Stimulated activated naive B cell treated with anti-CD40 and anti-IgM and Interleukin-4, amounts not matched to agents 10 μg/mL and 1 μg/mL and 100 μg/mL, for 72 hours (primary cell): ENCODE data around the gene PSMC3.

Experiments used
- ATAC-seq, 2 donors: fragments of 150-1000 bp; cut with Tn5 transposase; replicated peaks; 2 replicates each; pipeline ENCODE4 v1.10.0; 2021; ENCODE audit warnings: moderate library complexity in 1 of 2
- DNase-seq: peaks from one replicate; pipeline ENCODE4 v3.0.0; 2021
- H3K27ac Mint-ChIP-seq: one replicate; pipeline ENCODE4 v1.8.0; 2022; ENCODE audit warnings: mild to moderate bottlenecking, mixed read lengths
- H3K27me3 Mint-ChIP-seq, 2 donors: one replicate each; pipeline ENCODE4 v1.8.0; 2022; ENCODE audit warnings: mixed read lengths in 2 of 2
- H3K36me3 Mint-ChIP-seq, 2 donors: one replicate each; pipeline ENCODE4 v1.8.0; 2022; ENCODE audit warnings: mixed read lengths in 2 of 2, mild to moderate bottlenecking in 1 of 2
- H3K4me1 Mint-ChIP-seq, 2 donors: one replicate each; pipeline ENCODE4 v1.8.0; 2022; ENCODE audit warnings: mixed read lengths in 2 of 2, mild to moderate bottlenecking in 1 of 2
- H3K4me3 Mint-ChIP-seq, 2 donors: one replicate each; pipeline ENCODE4 v1.8.0; 2022; ENCODE audit warnings: mild to moderate bottlenecking in 2 of 2, mixed read lengths in 2 of 2, moderate library complexity in 1 of 2
- H3K9me3 Mint-ChIP-seq, 2 donors: one replicate each; pipeline ENCODE4 v1.8.0; 2022; ENCODE audit warnings: mixed read lengths in 2 of 2, mild to moderate bottlenecking in 1 of 2

PSMC3 gene

DNA sequence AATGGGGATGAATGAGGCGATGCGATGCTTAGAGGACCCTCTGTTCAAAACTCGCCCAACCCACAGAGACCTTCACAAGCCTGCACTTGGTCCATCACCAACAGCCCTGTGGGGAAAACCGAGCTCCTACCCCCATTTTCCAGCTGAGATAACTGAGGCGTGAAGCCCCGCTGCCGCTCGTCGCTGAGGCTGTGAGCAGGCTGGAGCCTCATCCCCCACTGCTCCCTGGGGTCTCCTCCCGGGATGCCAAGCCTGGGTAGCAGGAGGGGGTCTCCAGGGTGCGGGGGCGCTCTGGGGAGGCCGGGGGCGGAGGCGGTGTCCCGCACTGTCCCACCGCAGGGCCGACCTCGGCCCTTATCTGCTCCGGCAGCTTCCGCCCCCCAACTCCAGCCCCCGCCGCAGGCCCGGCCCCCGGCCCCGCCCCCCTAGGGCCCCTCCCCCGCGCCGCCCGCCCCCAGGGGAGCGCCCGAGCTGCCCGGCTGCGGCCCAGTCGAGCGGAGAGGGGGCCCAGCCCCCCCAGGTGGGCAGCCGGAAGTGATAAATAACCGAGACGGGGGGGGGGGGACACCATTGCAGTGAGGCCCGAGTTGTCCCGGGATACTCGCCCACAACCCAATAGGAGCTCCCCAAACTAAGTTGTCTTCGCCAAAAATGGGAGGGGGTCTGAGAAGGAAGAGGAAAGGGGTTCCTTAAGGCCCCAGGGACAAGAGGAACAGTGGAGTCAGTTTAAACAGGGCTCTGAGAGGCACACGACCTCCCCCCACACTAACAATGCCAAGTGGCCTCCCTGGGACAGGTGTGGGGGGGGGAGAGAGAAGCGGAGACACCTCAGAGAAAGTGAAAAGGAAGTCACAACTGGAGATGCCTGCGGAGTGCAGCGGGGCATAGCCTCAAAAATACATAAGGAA, 26.1 kb downstream of the PSMC3 start:
- Mint-ChIP-seq H3K4me3 (peak overlapping the region; percentile 78 to 86), H3K4me1 (peaks cover 39 to 59% of the 10 kb centered on the region in 2 donors), H3K27ac (peak overlapping the region; percentile 96), H3K9me3 (no peaks in the 10 kb centered on the region), H3K27me3 (no peaks in the 10 kb centered on the region), H3K36me3 (no peaks in the 10 kb centered on the region)
- ATAC-seq: peak; percentile 64 to 73
- DNase-seq: no peak

DNA sequence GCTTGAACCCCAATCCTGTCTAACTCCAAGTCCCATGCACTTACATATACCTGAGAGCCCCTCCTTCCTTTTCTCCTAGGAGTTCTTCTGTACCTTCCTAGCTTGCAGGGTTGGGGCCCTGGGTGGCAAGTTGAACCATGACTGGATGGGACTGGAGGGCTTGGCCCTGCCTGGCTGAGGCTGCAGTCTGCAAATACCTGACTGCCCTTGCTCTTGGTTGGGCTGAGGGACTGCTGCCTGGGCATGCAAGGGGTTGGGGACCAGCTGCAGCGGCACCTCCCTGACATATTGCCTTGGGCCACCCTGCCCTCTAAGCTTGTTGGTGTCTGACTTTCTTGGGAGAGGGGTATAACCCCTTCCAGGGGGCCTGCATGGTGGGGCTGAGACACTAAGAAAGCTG, 27.7 kb downstream of the PSMC3 start:
- ATAC-seq: no peak
- H3K27ac Mint-ChIP-seq: peak overlapping the region; percentile 73
- H3K4me1 Mint-ChIP-seq: peaks cover 44 to 74% of the 10 kb centered on the region in 2 donors
- no peaks in the 10 kb centered on the region for H3K27me3 Mint-ChIP-seq
- H3K36me3 Mint-ChIP-seq: no peaks in the 10 kb centered on the region
- H3K4me3 Mint-ChIP-seq: peak overlapping the region; percentile 44 to 56
- DNase-seq: no peak
- H3K9me3 Mint-ChIP-seq: no peaks in the 10 kb centered on the region

DNA sequence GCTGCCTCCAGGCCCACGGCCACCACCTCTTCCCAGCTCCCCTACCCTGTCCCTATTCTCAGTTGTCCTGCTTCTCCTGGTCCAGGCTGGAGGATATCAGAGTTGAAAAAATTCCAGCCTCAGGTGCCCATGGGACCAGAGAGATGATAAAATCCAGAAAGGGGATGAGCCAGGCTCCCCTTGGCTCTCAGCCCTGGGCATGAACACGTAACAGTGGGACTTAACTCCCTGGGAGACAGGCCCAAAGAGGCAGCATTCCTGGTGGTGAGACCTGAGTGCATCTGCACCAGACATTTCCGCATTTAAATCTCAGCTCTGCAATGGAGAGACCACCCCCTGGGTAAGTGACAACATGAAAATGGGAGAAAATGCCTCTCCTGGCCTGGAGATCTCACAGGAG, 28.2 kb downstream of the PSMC3 start:
- no peaks in the 10 kb centered on the region for H3K27me3 Mint-ChIP-seq
- H3K36me3 Mint-ChIP-seq: no peaks in the 10 kb centered on the region
- peaks cover 47 to 74% of the 10 kb centered on the region in 2 donors for H3K4me1 Mint-ChIP-seq
- DNase-seq: no peak
- no peaks in the 10 kb centered on the region for H3K9me3 Mint-ChIP-seq
- no peak overlapping the region for H3K4me3 Mint-ChIP-seq
- no peak for ATAC-seq
- H3K27ac Mint-ChIP-seq: peak overlapping the region; percentile 59

DNA sequence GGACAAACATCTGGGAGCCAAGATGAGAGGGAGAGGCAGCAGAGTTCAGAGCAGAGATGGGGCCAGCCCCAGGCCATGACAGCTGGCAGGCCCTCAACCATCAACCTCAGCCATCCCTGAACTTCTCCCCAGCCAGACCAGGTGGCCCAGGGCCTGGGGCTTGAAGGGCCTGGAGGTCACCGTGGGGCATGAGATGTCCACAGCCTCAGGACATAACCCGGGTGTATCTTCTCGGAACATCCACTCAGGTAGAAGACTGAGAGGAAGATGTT, 30.3 kb downstream of the PSMC3 start:
- Mint-ChIP-seq H3K27ac (peak overlapping the region; percentile 98), H3K36me3 (no peaks in the 10 kb centered on the region), H3K9me3 (no peaks in the 10 kb centered on the region), H3K27me3 (no peaks in the 10 kb centered on the region), H3K4me3 (no peak overlapping the region), H3K4me1 (peaks cover 53 to 81% of the 10 kb centered on the region in 2 donors)
- ATAC-seq: no peak
- DNase-seq: no peak

DNA sequence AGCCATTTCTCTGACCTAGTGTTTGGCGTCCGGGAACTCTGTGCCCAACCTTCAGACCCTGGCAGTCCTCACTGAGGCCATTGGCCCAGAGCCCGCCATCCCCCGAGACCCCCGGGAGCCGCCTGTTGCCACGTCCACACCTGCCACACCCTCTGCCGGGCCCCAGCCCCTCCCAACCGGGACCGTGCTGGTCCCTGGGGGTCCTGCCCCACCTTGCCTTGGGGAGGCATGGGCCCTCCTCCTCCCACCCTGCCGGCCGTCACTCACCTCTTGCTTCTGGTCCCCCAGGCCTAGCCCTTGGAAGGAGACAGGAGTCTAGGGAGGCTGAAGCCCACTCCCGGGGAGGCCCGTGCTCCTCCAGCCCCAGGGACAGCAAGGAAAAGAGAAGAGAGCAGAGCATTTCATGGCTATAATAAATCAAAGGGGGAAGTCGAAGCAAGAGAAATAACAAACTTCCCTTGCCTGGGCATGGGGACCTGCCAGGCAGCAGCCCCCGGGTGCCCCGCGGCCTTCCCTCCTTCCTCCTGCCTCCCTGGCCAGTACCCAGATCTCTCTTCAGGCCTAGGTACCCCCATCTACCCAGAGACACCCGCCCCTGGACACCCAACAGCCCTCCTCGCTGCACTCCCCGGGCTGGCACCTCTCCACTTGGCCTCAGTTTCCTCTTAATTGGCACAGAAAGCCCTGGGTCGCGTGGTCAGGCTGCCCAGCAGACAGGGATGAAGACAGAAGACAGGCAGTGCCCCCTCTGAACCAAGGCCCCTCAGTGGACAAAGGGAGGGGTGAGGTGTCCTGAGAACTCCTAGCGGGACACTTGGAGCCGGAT, 30.8 kb downstream of the PSMC3 start:
- ATAC-seq (peak; percentile 2 to 10), DNase-seq (no peak)
- Mint-ChIP-seq H3K4me1 (peaks cover 51 to 81% of the 10 kb centered on the region in 2 donors), H3K27ac (peak overlapping the region; percentile 98), H3K27me3 (no peaks in the 10 kb centered on the region), H3K36me3 (no peaks in the 10 kb centered on the region), H3K4me3 (peak overlapping the region; percentile 78 to 80), H3K9me3 (no peaks in the 10 kb centered on the region)

DNA sequence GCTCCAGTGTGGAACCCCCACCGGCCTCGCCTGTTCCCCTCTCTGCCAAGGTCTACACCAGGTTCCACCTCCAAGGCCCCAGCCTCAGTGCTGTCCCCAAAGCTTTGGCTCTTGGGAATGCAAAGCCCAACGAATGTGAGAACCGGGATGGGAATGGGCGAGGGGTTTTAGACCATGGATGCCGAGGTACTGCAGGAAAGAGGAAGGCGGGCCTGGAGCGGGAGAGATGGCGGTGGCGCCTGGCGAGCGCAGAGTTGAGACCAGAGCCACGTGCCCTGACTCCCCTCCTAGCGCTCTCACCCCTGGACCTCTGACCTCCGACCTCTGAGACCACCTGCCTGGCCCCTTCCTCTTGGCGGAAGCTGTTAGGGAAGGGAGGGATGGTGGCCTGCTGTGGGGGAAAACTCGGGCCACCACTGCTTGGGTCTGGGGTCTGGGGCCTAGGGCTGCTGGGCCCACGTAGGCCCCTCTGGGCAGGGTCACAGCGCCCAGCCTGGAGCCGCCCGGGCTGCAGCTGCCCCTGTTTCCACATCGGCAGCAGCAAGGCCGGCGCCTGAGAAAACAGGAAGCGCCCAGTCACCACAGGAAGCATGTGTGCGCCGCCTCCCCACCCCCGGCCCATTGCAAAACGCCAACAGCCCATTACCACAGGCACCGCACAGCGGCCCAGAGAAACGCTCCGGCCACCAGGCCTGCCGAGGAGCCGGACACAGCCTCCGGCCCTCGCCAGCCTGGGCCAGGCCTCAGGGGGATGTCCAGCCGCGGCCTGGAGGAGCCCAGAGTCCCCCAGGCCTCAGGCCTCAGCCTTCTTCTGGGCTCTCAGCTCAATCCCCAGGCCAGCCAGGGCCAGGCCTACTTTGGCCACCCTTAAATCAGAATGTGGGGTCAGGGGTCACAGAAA, 31.7 kb downstream of the PSMC3 start:
- DNase-seq: peak; percentile 45
- H3K27ac Mint-ChIP-seq: peak overlapping the region; percentile 98
- H3K36me3 Mint-ChIP-seq: no peaks in the 10 kb centered on the region
- peak overlapping the region; percentile 78 to 80 for H3K4me3 Mint-ChIP-seq
- H3K27me3 Mint-ChIP-seq: no peaks in the 10 kb centered on the region
- H3K4me1 Mint-ChIP-seq: peaks cover 52 to 80% of the 10 kb centered on the region in 2 donors
- ATAC-seq: peak; percentile 77 to 79
- no peaks in the 10 kb centered on the region for H3K9me3 Mint-ChIP-seq

DNA sequence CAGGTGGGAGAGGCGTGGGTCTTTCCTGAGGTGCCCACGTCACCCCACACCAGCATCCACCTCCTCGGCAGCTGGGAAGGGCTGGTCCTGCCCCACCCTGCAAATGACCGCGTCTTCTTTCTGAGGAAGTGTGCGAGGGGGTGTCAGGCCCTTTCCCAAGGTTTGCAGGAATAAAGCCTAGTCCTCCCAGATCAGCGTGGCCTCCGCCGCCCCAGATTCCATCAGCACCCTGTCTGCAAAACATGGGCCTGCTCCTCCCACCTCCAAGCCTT, 32.3 kb downstream of the PSMC3 start:
- Mint-ChIP-seq H3K4me3 (peak overlapping the region; percentile 78 to 80), H3K4me1 (peaks cover 51 to 82% of the 10 kb centered on the region in 2 donors), H3K27ac (peak overlapping the region; percentile 98), H3K9me3 (no peaks in the 10 kb centered on the region), H3K36me3 (no peaks in the 10 kb centered on the region), H3K27me3 (no peaks in the 10 kb centered on the region)
- no peak for DNase-seq
- ATAC-seq: no peak

DNA sequence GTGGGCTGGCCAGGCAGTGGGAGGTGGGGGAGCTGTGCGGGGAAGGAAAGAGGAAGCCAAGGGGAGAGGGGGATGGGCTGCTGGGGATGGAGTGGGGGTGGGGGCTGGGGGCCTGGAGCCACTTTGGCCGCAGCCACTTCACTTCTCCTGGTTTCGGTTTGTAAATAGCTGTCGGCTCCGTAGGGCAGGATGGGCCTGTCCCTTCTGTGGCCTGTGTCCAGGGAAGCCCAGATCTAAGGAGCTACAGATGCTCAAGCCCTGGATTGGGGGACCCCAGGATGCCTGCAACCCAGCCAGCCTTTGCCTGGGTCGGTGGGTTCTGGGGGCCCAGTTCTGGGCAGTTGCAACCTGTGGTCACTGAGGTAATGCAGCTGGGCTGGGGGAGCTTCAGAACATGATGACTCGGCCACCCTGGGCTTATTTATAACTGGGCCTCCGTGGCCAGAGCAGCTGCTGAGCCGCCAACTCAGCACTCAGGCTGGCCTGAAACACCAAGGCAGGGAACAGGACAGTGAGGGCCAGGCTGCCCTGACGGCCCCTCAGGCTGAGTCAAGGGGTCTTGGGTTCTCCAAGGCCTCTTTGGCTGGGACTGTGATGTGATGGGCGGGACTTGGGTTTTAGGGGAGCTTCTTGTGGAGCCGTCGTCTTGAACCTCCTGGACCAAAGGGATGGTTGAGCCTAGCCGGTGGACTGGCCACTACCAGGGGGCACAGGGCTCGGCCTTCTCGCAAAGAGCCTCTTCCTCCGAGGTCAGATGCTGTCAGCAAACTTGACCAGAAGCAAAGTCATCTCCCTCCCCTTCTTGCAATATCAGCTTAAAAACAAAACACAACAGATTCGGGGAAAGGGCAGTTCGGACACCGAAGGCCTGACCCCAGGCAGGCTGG, 32.8 kb downstream of the PSMC3 start:
- Mint-ChIP-seq H3K27me3 (no peaks in the 10 kb centered on the region), H3K4me1 (peaks cover 50 to 84% of the 10 kb centered on the region in 2 donors), H3K36me3 (no peaks in the 10 kb centered on the region), H3K4me3 (peak overlapping the region; percentile 25 to 60), H3K9me3 (no peaks in the 10 kb centered on the region), H3K27ac (peak overlapping the region; percentile 98)
- ATAC-seq: peak; percentile 10 to 14
- DNase-seq: no peak

DNA sequence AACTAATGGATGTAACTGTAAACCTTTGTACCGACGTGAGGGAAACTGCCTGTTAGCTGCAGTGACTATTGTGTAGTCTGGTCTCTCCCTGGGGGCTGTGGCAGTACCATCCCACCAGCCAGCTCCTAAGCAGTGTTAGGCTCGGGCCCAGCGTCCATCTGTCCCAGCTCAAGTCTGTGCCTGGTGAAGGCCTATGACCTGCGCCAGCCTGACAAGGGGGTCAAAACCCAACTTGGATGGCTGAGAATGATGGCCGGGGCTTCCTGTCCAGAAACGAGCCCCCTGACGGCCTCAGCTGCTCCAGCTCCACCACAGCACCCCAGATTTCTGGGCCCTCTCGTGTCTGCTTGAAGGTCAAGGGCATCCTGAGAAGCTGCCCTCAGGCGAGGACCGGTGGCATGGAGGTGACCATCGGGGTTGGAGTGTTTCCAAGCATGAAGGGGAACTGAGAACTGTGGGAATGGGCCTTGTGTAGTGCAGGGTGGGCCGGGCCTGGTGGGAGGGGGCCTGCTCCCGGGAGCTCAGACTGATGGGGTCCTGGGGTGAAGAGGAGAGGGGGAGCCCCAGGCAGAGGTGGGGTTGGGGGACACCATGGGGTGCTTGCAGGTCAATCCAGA, 33.6 kb downstream of the PSMC3 start:
- peak overlapping the region; percentile 67 for H3K27ac Mint-ChIP-seq

DNA sequence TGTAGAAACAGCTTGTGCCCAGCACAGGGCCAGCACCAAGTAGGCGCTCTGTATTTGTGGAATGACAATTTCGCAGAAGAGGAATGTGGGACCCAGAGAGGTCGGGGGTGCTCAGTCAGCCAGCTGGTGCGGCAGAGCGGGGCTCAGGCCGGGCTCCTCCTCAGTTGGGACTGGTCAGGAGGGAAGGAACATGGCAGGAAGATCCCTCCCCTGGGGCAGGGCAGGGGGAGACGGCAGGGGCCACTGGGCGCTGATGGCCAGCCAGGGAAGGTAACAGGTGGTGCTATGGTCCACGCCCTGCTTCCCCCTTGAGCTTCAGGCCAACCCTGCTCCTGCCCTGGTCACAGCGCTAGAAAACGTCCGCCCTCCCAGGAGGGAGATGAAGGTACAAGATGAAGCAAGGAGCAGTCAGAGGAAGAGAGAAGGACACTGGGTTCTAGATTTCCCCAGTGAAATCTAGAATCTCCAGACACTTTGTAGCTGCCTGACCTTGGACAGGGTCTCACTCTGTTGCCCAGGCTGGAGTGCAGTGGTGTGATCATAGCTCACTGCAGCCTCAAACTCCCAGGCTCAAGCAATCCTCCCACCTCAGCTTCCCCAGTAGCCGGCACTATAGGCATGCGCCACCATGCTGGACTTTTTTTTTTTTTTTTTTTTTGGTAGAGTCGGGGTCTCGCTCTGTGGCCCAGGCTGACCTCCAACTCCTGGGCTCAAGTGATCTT, 34.4 kb downstream of the PSMC3 start:
- peaks cover 45 to 81% of the 10 kb centered on the region in 2 donors for H3K4me1 Mint-ChIP-seq

More for the DNA sequence above, 33.6 kb downstream of the PSMC3 start:
- H3K4me1 Mint-ChIP-seq: peaks cover 49 to 86% of the 10 kb centered on the region in 2 donors
- no peaks in the 10 kb centered on the region for H3K9me3 Mint-ChIP-seq
- peak overlapping the region; percentile 10 to 47 for H3K4me3 Mint-ChIP-seq
- no peak for ATAC-seq
- H3K27me3 Mint-ChIP-seq: no peaks in the 10 kb centered on the region
- no peaks in the 10 kb centered on the region for H3K36me3 Mint-ChIP-seq
- DNase-seq: no peak

DNA sequence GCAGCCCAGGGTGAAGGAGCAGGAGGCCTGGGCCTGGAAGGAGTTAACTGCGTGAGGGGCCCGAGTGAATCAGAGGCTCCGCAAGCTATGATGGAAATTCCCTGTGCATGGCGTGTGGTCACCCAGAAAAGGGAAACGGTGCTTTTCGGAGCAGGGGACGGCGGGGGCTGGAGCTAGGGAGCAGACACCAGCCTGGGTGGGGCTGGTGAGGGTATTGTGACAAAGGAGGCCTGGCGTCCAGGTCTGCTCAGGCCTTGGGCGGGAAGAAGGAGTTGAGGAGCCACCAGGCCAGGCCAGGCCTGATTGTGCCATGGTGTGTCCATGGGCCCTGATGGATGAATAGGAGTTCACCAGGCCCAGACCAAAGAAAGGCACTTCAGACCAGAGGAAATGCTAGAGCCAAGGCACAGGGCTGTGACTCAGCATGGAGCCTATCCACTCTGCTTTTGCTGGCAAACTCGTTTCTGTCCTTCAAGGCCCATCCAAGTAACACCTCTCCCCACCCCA, 35.1 kb downstream of the PSMC3 start:
- peak; percentile 42 for DNase-seq
- H3K36me3 Mint-ChIP-seq: no peaks in the 10 kb centered on the region
- peak; percentile 54 to 55 for ATAC-seq
- H3K4me3 Mint-ChIP-seq: no peak overlapping the region
- peak overlapping the region; percentile 88 for H3K27ac Mint-ChIP-seq
- H3K27me3 Mint-ChIP-seq: no peaks in the 10 kb centered on the region
- H3K9me3 Mint-ChIP-seq: no peaks in the 10 kb centered on the region
- H3K4me1 Mint-ChIP-seq: peaks cover 45 to 81% of the 10 kb centered on the region in 2 donors

More for the DNA sequence above, 34.4 kb downstream of the PSMC3 start:
- Mint-ChIP-seq H3K27me3 (no peaks in the 10 kb centered on the region), H3K36me3 (no peaks in the 10 kb centered on the region), H3K4me3 (no peak overlapping the region), H3K27ac (peak overlapping the region; percentile 88), H3K9me3 (no peaks in the 10 kb centered on the region)
- ATAC-seq: no peak
- no peak for DNase-seq

DNA sequence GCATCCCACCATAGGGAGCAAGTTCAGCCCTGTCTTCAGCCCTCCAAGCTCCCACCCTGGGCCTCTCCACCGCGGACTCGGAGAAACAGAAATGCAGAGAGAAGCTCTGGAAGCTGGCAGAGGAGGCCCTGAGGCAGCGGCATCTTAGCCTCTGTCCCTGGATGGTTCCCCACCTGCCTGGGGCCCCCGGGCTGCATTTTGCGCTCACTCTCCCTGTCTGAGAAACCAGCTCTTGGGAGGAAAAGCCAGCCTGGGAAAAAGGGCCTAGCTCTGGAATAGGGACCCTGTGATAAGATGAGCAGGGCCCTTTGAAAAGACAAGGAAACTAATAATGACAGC, 35.8 kb downstream of the PSMC3 start:
- Mint-ChIP-seq H3K27me3 (no peaks in the 10 kb centered on the region), H3K4me1 (peaks cover 40 to 73% of the 10 kb centered on the region in 2 donors), H3K36me3 (no peaks in the 10 kb centered on the region), H3K9me3 (no peaks in the 10 kb centered on the region), H3K27ac (peak overlapping the region; percentile 88), H3K4me3 (no peak overlapping the region)
- DNase-seq (no peak), ATAC-seq (no peak)
